ENCODE data around the gene MARK3.
"Not testable (repeated sequence)": the region's sequence is repeated elsewhere in the genome, so short reads cannot be mapped to it uniquely, and the experiment has no call there.

The MARK3 gene

DNA sequence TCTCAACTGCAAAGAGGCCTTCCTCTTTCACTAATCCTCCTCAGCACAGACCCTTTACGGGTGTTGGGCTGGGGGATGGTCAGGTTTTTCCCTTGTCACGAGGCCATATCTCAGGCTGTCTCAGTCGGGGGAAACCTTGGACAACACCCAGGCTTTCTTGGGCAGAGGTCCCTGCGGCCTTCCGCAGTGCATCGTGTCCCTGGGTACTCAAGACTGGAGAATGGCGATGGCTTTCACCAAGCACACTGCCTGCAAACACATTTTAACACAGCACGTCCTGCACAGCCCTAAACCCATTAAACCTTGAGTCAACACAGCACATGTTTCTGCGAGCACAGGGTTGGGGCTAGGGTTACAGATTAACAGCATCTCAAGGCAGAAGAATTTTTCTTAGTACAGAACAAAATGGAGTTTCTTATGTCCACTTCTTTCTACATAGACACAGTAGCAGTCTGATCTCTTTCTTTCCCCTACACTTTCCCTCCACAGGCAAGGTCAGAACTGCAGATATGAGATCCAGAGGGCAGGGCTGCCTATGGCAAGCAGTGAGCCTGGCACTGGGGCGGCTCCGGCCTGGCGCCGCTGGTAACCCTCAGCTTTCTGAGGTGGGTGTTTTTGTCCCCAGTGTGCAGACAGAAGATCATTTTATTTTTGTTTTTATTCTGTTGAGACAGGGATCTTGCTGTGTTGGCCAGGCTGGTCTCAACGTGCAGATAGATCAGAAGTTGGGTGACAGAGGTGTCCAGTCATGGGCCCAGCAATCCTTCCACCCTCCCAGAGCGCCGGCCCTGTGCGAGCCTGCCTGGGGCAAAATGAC lies 140.4 kb downstream of the MARK3 start:
- not testable (repeated sequence) for DNase-seq (ENCODE audit: low read depth in 2 of 2)

DNA sequence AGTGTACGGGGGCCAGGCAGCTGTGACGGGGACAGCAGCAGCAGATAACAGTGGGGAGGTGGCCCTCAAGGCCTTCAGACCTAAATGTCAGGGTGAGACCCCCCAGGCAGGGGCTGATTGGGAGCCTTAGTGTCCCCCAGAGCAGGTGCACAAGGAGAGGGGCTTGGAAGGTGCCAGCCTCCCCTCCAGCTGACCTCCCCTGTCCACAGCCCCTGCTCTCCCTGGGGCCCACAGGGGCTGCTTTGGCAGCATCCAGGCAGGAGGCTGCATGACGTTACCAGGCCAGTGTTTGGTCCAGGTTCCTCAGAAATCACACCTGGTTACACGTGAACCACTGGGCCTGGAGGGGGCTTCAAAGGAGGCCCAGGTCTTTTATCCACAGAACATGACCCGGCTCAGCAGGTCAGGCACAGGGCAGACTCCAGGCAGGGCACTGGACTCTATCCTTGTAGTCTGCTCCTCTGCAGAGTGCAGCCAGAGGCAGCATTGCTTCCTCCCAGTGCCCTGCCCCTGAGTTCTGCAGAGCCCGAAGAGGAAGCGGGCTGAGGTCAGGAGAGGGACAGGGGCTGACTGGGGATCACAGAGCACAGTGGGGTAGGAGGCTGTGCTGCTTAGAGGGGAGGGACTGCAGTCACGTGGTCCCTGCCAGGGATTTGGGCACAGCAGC lies 141.2 kb downstream of the MARK3 start:
- no peak for DNase-seq (ENCODE audit: low read depth in 2 of 2)

- DNase-seq (ENCODE audit: low read depth in 2 of 2) = no peak
Measured at GRCh38 chr14:103526914-103527248, 141.7 kb downstream of the MARK3 start.

- DNase-seq (ENCODE audit: low read depth in 2 of 2) = peak in 1 of 2 experiments; percentile 20
Measured at GRCh38 chr14:103527408-103528145, 142.4 kb downstream of the MARK3 start.

DNA sequence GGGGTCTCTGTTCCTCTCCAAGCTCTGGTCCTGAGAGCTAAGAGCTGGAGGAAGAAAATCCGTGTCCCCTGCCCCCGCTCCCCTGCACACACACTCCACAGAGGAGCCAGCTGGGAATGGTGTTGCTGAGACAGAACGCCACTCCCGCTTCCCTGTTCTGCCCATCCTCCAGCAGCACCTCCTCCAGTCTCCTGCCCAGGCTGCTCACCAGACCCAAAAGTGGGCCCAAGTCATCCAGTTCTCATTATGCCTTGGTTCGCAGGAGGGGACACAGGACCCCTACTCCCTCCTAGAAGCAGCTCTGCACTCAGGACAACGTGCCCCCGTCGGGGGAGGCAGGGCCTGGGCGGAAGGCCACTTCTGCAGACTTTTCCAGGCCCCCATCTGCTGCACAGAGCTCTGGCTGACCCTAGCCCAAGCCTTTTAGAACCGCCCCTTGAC lies 143.0 kb downstream of the MARK3 start:
- no peak for DNase-seq (ENCODE audit: low read depth in 2 of 2)

DNA sequence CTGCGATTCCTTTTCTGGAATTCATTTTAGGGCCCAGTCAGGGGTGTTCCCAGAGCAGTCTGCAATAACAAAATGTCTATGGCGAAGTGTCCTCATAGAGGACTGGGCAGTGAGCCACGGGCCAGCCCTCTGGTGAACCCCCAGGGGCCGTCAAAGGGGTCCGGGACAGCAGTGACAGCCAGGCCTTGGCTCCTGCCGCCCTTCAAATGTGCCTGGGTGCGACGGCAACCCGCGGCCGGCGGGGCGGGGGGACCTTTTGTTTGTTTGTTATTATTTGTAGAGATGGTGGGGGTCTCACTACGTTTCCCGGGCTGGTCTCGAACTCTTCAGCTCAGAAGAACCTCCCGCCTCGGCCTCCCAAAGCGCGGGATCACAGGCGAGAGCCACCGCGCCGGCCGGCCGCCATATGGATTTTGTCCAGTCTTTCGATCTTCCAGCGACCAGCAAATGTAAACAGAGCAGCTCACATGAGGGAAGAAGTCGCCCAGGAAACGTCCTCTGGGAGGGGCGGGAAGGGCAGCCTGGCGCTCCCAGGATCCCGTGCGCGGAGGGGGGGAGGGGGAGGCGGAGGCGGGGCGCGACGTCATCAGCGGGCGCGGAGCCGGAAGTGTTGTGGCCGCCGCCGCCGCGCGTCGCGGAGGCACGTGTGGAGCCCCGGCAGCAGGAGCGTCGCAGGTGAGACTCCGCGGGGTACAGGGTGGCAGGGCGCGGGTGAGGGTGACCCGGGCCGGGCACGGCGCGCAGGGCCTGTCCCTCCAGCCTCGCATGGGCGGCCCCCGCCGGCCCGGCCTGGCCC lies 143.6 kb downstream of the MARK3 start, which contains the start of gene TRMT61A:
TSS of gene TRMT61A (plus strand) at position 610 of the 796 bp plus-strand sequence. CDS start 783 bp downstream, outside the sequence.
- peak; percentile 69 to 73 for DNase-seq (ENCODE audit: low read depth in 2 of 2)

- no peak for DNase-seq (ENCODE audit: low read depth in 2 of 2)
Measured at GRCh38 chr14:103529383-103530365, 144.5 kb downstream of the MARK3 start.

DNA sequence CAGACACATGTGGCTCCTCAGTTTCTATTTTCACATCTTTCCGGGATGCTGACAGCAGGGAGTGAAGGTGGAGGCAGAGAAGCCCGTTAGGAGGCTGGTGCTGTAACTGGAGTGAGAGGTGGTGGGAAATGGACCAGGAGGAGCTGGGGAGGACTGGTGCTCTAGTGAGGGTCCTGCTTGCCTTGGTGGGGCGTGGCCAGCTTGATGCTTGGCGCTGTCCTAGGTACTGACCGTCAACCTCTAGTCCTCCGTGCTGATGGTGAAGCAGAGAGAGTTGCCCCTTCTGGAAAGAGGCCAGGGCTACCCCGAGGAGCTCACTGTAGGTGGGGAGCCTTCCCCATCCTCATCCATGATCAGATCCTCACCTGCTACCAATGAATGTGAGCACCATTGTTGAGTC lies 145.2 kb downstream of the MARK3 start:
- no peak for DNase-seq (ENCODE audit: low read depth in 2 of 2)

GRCh38 chr14:103530831-103531230 lies 145.6 kb downstream of the MARK3 start:
- no peak for DNase-seq (ENCODE audit: low read depth in 2 of 2)

DNA sequence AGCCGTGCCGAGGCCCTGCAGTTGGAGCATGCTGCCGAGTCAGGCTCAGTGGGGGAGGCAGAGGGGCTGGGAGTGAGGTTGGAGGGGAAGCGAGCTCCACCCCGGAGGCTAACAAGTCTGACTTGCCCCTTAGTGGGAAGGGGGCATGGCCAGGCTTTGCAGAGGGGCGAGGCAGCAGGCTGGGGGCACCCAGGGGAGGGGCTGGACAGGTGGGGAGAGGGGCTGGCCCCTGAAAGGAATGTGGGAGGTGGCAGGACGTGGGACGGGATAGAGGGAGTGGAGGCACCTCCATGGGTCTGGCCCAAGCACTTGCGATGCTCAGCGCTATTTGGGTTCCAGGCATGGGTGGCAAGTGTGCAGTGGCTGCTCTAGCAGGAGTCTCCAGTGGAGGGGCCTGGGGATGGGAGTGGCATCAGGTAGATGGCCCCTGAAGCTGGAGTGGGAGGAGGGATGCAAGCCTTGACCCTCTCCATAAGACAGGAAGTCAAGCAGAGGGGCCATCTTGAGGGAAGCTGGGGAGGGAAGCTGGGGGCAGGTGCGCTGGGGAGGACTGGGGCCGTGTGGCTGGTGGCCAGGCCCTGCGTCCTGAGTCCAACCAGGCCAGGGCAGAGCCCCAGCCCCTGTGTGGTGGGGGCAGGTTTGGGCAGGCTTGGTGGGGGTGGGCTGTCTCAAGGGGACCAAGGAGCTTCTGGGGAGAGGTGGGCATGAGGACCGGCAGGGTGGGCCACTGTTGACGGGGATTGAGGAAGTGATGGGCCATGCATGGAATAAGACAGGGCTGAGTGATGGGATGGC lies 146.4 kb downstream of the MARK3 start:
- no peak for DNase-seq (ENCODE audit: low read depth in 2 of 2)

- no peak for DNase-seq (ENCODE audit: low read depth in 2 of 2)
Measured at GRCh38 chr14:103532216-103533136, 147.3 kb downstream of the MARK3 start.

GRCh38 chr14:103533137-103533998 lies 148.2 kb downstream of the MARK3 start:
- DNase-seq (ENCODE audit: low read depth in 2 of 2) = no peak

GRCh38 chr14:103533999-103534575 lies 148.9 kb downstream of the MARK3 start:
- DNase-seq (ENCODE audit: low read depth in 2 of 2) = no peak

DNA sequence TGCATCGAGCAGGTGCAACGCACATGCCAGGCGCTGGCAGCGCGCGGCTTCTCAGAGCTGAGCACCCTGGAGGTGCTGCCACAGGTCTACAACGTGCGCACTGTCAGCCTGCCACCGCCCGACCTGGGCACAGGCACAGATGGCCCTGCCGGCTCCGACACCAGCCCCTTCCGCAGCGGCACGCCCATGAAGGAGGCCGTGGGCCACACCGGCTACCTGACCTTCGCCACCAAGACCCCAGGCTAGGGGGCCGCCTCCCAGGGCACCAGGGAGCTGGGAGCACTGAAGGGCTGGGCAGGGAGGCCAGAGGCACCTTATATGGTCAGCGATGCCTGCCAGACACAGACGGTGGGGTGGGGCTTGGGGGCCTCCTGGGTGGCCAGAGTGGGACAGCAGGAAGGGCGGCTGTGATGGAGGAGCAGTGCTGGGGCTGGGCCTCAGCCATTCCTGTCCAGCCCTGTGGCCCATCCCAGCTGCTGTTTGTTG lies 149.4 kb downstream of the MARK3 start:
- DNase-seq (ENCODE audit: low read depth in 2 of 2) = no peak

GRCh38 chr14:103535081-103535890 lies 150.1 kb downstream of the MARK3 start:
- DNase-seq (ENCODE audit: low read depth in 2 of 2) = no peak

Data from fibroblast of skin of left quadriceps (primary cell).